ENCODE measurements around the gene VPS52.

GRCh38 chr6:33292996-33293682 lies 21.5 kb upstream of the VPS52 start:
- TF ChIP-seq ZNF266 (tag by site-specific recombination; IDR thresholded peaks at IDR 0.05; ENCODE audit: low read depth) (no peak), ZNF121 (tag by site-specific recombination; IDR thresholded peaks at IDR 0.05) (no peak), REST (tag by site-specific recombination; IDR thresholded peaks at IDR 0.05) (no peak), CTCF (tag by site-specific recombination; IDR thresholded peaks at IDR 0.05) (no peak), ZNF580 (tag by site-specific recombination; IDR thresholded peaks at IDR 0.05) (no peak), TRIM28 (IDR thresholded peaks at IDR 0.05; ENCODE audit: borderline replicate concordance, low read length) (no peak), ZNF24 (tag by site-specific recombination; IDR thresholded peaks at IDR 0.05) (no peak), ZBTB21 (tag by site-specific recombination; IDR thresholded peaks at IDR 0.05) (no peak)
